Mucosa of stomach (tissue), 1 donor: ENCODE measurements around the gene PKD1L1.
"Not testable (repeated sequence)": the region's sequence is repeated elsewhere in the genome, so short reads cannot be mapped to it uniquely, and the experiment has no call there.

Source experiments
- H3K27me3 ChIP-seq: one replicate; pipeline ENCODE4 v1.7.0; 2013; ENCODE audit warnings: mild to moderate bottlenecking, low read length; ENCODE audit not compliant: control insufficient read depth, insufficient read depth
- H3K36me3 ChIP-seq: one replicate; pipeline ENCODE4 v1.7.0; 2013; ENCODE audit warnings: low read length; ENCODE audit not compliant: control insufficient read depth, insufficient read depth
- H3K4me1 ChIP-seq: one replicate; pipeline ENCODE4 v1.7.0; 2013; ENCODE audit warnings: mild to moderate bottlenecking, low read length; ENCODE audit not compliant: control insufficient read depth, insufficient read depth
- H3K4me3 ChIP-seq: one replicate; pipeline ENCODE4 v1.7.0; 2013; ENCODE audit warnings: low read length
- H3K9ac ChIP-seq: one replicate; pipeline ENCODE4 v1.7.0; 2013; ENCODE audit warnings: mild to moderate bottlenecking, low read length, moderate library complexity
- H3K9me3 ChIP-seq: one replicate; pipeline ENCODE4 v1.7.0; 2013; ENCODE audit warnings: mild to moderate bottlenecking, low read length, moderate library complexity; ENCODE audit not compliant: control insufficient read depth
- donor health status: Pancreatic carcinoma.

Gene PKD1L1, protein sequence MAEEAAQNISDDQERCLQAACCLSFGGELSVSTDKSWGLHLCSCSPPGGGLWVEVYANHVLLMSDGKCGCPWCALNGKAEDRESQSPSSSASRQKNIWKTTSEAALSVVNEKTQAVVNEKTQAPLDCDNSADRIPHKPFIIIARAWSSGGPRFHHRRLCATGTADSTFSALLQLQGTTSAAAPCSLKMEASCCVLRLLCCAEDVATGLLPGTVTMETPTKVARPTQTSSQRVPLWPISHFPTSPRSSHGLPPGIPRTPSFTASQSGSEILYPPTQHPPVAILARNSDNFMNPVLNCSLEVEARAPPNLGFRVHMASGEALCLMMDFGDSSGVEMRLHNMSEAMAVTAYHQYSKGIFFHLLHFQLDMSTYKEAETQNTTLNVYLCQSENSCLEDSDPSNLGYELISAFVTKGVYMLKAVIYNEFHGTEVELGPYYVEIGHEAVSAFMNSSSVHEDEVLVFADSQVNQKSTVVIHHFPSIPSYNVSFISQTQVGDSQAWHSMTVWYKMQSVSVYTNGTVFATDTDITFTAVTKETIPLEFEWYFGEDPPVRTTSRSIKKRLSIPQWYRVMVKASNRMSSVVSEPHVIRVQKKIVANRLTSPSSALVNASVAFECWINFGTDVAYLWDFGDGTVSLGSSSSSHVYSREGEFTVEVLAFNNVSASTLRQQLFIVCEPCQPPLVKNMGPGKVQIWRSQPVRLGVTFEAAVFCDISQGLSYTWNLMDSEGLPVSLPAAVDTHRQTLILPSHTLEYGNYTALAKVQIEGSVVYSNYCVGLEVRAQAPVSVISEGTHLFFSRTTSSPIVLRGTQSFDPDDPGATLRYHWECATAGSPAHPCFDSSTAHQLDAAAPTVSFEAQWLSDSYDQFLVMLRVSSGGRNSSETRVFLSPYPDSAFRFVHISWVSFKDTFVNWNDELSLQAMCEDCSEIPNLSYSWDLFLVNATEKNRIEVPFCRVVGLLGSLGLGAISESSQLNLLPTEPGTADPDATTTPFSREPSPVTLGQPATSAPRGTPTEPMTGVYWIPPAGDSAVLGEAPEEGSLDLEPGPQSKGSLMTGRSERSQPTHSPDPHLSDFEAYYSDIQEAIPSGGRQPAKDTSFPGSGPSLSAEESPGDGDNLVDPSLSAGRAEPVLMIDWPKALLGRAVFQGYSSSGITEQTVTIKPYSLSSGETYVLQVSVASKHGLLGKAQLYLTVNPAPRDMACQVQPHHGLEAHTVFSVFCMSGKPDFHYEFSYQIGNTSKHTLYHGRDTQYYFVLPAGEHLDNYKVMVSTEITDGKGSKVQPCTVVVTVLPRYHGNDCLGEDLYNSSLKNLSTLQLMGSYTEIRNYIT (N-terminal part only)

DNA sequence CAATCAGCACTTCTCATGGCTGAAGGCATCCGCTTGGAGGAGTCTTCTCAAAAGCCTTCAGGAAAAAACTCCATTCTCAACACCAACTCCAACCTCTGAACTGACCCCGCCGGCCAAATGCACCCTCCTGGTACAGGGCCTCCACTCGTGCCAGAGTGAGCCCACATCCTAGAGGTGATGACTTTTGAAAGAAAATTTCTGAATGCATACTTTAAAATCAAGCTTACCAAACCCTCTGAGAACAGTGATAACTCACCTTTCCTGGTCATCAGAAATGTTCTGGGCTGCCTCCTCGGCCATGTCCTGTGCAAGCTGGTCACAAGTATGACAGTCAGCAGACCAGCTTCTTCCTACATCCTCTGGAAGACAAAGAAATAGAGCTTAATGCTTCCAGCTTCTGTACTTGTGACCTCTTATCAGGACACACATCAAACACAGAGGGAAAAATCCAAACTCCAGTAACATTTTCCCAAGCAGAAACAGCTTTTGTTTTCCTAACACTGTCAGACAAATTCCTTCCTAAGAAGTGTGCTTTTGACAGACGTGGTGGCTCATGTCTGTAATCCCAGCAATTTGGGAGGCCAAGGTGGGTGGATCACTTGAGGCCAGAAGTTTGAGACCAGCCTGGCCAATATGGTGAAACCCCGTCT is at the start of gene PKD1L1:
Gene PKD1L1 (minus strand): TSS at position 326 of the 650 bp plus-strand sequence. CDS start 26 bp downstream, at position 300.
- peaks cover 5% of the 10 kb centered on the region for H3K4me1 ChIP-seq
- no peak within 1 kb of the TSS for H3K9ac ChIP-seq
- no peak within 1 kb of the TSS for H3K4me3 ChIP-seq
- H3K36me3 ChIP-seq, result no peaks in the 10 kb centered on the region
- H3K9me3 ChIP-seq, result no peaks in the 10 kb centered on the region
- H3K27me3 ChIP-seq, result no peaks in the 10 kb centered on the region

DNA sequence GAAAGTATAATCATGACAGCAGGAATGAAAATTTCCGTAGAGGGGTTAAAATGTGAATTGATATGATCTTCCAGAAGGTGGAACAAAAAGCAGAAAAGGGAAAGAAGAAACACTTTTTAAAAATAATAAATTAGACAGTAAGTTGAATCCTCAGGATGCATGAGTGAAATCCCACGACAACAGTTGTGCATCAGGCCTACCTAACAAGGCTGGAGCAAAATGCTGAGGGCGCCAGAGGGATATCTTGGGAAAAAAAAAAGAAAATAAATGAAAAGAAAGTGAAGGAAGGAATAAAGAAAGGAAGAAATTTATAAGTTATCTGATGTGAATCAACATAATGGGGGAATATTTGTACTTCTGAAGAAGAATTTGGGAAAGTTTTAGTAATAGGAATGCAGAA is 44.2 kb upstream of the PKD1L1 start:
- H3K27me3 ChIP-seq, result no peaks in the 10 kb centered on the region
- H3K36me3 ChIP-seq, result no peaks in the 10 kb centered on the region
- H3K9ac ChIP-seq, result peak overlapping the region; percentile 25
- no peak overlapping the region for H3K4me3 ChIP-seq
- no peaks in the 10 kb centered on the region for H3K9me3 ChIP-seq
- peaks cover 9% of the 10 kb centered on the region for H3K4me1 ChIP-seq

DNA sequence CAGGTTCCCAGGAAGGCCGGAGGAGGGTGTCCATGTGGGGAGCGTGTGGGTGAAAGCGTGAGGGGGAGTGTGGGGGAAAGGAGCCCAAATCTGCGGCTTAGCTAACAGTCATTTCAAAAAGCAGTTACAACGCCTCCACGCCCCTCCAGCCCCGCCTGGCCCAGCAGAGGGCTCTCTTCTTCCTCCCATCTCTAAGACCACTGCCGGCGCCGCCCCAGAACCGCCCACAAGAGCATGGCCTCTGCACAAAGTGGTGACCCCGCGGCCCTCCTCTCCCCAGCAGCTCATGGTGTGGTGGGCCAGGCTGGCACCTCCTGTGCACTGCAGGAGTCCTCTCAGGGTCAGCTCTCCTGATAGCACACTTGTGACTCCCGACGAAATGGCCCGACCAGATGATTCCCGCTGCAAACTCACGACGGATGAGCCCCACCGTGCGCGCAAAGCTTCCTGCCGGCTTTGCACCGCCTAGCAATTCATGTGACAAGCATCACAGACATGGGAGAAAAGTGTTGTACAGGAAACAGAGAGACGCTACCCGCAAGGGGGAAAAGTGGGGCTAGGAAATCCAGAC is 43.6 kb upstream of the PKD1L1 start:
- H3K27me3 ChIP-seq, result no peaks in the 10 kb centered on the region
- H3K4me3 ChIP-seq, result peak overlapping the region; percentile 32
- peak overlapping the region; percentile 25 for H3K9ac ChIP-seq
- H3K9me3 ChIP-seq, result no peaks in the 10 kb centered on the region
- H3K4me1 ChIP-seq, result peaks cover 9% of the 10 kb centered on the region
- no peaks in the 10 kb centered on the region for H3K36me3 ChIP-seq

DNA sequence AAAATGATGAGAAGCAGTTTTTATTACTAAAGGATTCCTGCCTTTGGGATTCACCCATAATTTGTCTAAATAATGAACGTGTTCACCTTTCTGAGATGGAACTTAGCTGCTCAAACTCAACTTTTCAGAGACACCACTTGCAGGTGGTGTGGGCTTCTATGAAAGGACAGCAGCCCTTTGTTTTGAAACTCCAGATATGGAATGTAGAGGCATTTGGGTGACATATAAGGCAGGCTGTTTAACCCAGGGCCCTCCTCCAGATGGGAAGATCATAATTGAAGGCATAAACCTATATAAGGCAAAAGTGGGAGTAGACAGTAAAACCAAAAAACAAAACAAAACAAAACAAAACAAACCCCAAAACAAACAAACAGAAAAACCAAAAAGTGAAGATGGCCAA is 43.0 kb upstream of the PKD1L1 start:
- Histone ChIP-seq H3K9me3 (no peaks in the 10 kb centered on the region), H3K27me3 (no peaks in the 10 kb centered on the region), H3K4me1 (peaks cover 9% of the 10 kb centered on the region), H3K4me3 (no peak overlapping the region), H3K9ac (peak overlapping the region; percentile 25), H3K36me3 (no peaks in the 10 kb centered on the region)

DNA sequence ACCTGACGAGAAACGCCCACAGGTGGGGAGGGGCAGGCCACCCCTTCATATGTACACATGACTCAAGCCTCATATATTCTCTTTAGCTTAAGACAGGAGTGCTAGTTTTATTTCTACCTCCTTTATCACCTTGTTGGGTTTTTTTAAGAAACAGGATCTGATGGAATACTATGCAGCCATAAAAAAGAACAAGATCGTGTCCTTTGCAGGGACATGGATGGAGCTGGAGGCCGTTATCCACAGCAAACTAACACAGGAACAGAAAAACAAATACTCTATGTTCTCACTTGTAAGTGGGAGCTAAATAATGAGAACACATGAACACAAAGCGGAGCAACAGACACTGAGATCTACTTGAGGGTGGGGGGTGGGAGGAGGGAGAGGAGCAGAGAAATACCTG is 42.3 kb upstream of the PKD1L1 start:
- H3K27me3 ChIP-seq, result no peaks in the 10 kb centered on the region
- H3K9me3 ChIP-seq, result no peaks in the 10 kb centered on the region
- no peaks in the 10 kb centered on the region for H3K36me3 ChIP-seq
- no peak overlapping the region for H3K9ac ChIP-seq
- H3K4me3 ChIP-seq, result no peak overlapping the region
- H3K4me1 ChIP-seq, result peaks cover 9% of the 10 kb centered on the region

DNA sequence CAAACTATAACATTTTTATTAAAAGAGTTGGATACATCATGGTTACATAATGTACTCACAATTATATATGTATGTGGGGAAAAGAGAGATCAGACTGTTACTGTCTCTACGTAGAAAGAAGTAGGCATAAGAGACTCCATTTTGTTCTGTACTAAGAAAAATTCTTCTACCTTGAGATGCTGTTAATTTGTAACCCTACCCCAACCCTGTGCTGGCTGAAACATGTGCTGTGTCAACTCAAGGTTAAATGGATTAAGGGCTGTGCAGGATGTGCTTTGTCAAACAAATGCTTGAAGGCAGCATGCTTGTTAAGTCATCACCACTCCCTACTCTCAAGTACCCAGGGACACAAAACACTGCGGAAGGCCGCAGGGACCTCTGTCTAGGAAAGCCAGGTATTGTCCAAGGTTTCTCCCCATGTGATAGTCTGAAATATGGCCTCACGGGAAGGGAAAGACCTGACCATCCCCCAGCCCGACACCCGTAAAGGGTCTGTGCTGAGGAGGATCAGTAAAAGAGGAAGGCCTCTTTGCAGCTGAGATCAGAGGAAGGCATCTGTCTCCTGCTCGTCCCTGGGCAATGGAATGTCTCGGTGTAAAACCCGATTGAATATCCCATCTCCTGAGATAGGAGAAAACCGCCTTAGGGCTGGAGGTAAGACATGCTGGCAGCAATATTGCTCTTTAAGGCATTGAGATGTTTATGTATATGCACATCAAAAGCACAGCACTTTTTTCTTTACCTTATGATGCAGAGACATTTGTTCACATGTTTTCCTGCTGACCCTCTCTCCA is 41.5 kb upstream of the PKD1L1 start:
- not testable (repeated sequence) for H3K36me3 ChIP-seq, H3K9me3 ChIP-seq, H3K27me3 ChIP-seq, H3K4me1 ChIP-seq, H3K9ac ChIP-seq, H3K4me3 ChIP-seq

DNA sequence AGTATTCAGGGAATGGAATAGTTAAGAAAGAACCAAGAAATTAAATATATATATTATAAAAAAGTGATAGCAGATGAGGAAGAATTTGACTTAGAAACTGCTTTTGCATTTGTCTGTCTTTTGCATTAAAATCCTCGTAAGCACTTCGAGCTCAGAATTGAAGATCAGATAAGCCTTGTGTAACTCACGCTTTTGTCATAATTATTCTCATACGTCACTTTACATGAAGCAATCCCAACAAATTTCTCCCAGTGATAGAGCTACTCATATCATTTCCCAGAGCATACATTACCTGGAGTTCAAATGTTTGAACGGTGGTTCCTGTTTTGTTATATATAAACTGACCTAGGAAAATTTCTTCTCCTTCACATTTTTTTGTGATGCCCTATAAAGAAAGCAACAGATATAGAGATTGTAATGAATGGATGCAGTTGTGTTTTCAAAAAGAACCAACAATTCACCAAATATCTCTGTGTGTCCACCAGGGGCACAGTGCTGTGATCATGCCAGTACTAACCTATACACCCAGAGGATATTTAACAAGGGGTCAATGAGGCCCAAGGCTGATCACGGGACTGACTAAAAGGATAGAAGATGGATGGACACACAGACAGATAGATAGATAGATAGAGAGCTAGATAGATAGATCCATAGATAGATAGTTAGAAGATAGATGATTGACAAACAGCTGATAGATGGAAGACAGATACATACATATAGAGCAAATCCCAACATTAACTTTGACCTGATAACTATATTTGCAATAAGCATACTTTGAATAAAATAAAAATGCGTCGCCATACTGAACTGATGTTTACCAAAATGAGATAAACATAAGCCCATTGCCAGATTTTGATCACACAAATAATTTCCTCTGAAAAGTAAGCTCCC is 40.5 kb upstream of the PKD1L1 start:
- Histone ChIP-seq H3K4me1 (peaks cover 9% of the 10 kb centered on the region), H3K27me3 (no peaks in the 10 kb centered on the region), H3K9ac (no peak overlapping the region), H3K9me3 (no peaks in the 10 kb centered on the region), H3K4me3 (no peak overlapping the region), H3K36me3 (no peaks in the 10 kb centered on the region)

DNA sequence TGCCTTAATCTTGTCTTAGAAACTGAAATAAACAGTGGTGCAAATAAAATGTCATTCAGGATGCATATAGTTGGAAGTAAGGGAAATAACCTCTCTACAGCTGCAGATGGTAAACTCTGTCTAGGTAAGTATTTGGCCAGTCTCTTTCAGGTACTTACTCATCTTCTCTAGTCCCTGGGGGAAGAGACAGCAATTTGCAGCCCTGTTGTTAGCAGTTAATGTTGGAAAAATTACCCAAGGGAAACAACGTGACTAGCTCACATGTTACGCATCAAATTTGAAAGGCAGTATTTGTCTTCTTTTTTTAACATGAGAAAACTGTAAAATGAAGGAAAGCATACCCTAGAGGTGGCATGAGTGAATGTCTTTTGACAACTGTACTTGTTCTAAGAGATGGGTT is 34.3 kb upstream of the PKD1L1 start:
- Histone ChIP-seq H3K27me3 (no peaks in the 10 kb centered on the region), H3K4me1 (peaks cover 10% of the 10 kb centered on the region), H3K4me3 (no peak overlapping the region), H3K36me3 (no peaks in the 10 kb centered on the region), H3K9ac (no peak overlapping the region), H3K9me3 (no peaks in the 10 kb centered on the region)

DNA sequence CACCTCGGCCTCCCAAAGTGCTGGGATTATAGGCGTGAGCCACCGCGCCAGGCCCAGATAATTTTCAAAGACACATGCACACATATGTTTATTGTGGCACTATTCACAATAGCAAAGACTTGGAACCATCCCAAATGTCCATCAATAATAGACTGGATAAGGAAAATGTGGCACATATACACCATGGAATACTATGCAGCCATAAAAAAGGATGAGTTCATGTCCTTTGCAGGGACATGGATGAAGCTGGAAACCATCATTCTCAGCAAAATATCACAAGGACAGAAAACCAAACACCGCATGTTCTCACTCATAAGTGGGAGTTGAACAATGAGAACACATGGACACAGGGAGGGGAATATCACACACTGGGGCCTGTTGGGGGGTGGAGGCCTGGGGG is 32.4 kb upstream of the PKD1L1 start:
- H3K9me3 ChIP-seq, H3K36me3 ChIP-seq, H3K4me1 ChIP-seq, H3K9ac ChIP-seq, H3K27me3 ChIP-seq, H3K4me3 ChIP-seq: not testable (repeated sequence)

DNA sequence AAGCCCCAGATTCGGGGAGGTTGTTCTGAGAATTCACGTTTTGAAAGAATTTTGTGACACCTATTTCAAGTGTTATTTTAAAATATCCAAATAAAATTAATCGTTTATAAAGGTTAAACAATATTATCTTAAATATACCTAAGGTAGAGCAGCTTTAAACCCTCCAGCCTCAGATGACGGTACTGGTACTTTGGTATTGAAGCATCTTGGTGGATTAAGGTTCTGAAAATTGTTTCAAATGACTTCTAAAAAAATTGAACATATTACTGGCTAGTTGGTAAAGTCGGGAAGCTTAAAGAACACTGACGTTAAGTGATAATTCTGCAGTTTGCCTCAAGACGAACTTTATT is 31.5 kb upstream of the PKD1L1 start:
- Histone ChIP-seq H3K4me1 (peaks cover 10% of the 10 kb centered on the region), H3K9me3 (no peaks in the 10 kb centered on the region), H3K36me3 (no peaks in the 10 kb centered on the region), H3K27me3 (no peaks in the 10 kb centered on the region), H3K9ac (peak overlapping the region; percentile 70), H3K4me3 (peak overlapping the region; percentile 49)
